Transverse colon (tissue), 4 donors: ENCODE measurements around the gene INMT. TPM values are rescaled to one million over a fixed set of nuclear protein-coding genes. Genes with fewer than 3 reads are reported as not detected.

Experiments used
- DNase-seq: peaks from one replicate; pipeline ENCODE4 v3.0.0-alpha.2; 2019
- H3K27ac ChIP-seq, 4 donors: fragments of 200-600 bp; sonication (generic); 2 replicates each; pipeline ENCODE4 v1.5.1; 2016 to 2018; ENCODE audit warnings: inconsistent platforms in 4 of 4
- H3K27me3 ChIP-seq: fragments of 200-600 bp; sonication (generic); 2 replicates; pipeline ENCODE4 v1.5.1; 2017; ENCODE audit warnings: inconsistent platforms
- H3K36me3 ChIP-seq, 4 donors: fragments of 200-600 bp; sonication (generic); 2 replicates each; pipeline ENCODE4 v1.5.1; 2017 to 2019; ENCODE audit warnings: inconsistent platforms in 4 of 4
- H3K4me1 ChIP-seq, 4 donors: fragments of 200-600 bp; sonication (generic); 2 replicates each; pipeline ENCODE4 v1.5.1; 2017 to 2020; ENCODE audit warnings: inconsistent platforms in 4 of 4
- H3K4me3 ChIP-seq, 4 donors: fragments of 200-600 bp; sonication (generic); 1 replicate in 1 of 4; 2 replicates in 3 of 4; pipeline versions ENCODE4 v1.5.1 to v1.6.1; 2017 to 2019; ENCODE audit warnings: inconsistent platforms in 4 of 4
- H3K9me3 ChIP-seq, 2 donors: fragments of 200-600 bp; sonication (generic); 2 replicates each; pipeline ENCODE4 v1.5.1; 2017 to 2019; ENCODE audit warnings: inconsistent platforms in 2 of 2
- EP300 ChIP-seq: sonication (generic); formaldehyde crosslinking; IDR thresholded peaks from one replicate; pipeline ENCODE4 v1.6.1; 2017; ENCODE audit warnings: antibody characterized with exemption, low read depth
- POLR2A ChIP-seq: fragments of 450-650 bp; IDR thresholded peaks from one replicate; pipeline ENCODE4 v1.6.1; 2016; ENCODE audit warnings: antibody characterized with exemption, mild to moderate bottlenecking, moderate library complexity
- POLR2AphosphoS5 ChIP-seq, 3 donors: sonication (generic); formaldehyde crosslinking; IDR thresholded peaks; one replicate each; pipeline ENCODE4 v1.6.1; 2016; ENCODE audit warnings: antibody characterized with exemption in 3 of 3
- WGBS, 2 donors: methylation state at CpG; one replicate each; pipeline ENCODE4 v1.1.5; 2018; ENCODE audit warnings: low coverage in 1 of 2; 5-methylcytosine and 5-hydroxymethylcytosine counted together
- in situ Hi-C, 4 donors: fragments of 200-750 bp; cut with MboI; loops; one replicate each; pipeline versions ENCODE4 v1.15.0 to v1.15.1; 2017; ENCODE audit warnings: low sequenced_read_pairs in 3 of 4, low pct_ligation_motif_present in 1 of 4, low pct_unique_long_range_greater_than_20kb in 1 of 4
- intact Hi-C: fragments of 100-400 bp; cut with DNase I; formaldehyde crosslinking; loops from one replicate; pipeline ENCODE4 v1.15.1; 2023; ENCODE audit warnings: low total_unique reads
- total RNA-seq, 4 donors: library from RNA; depleted of rRNA; stranded (reverse); fragments of >200 nt; gene quantifications; one replicate each; pipeline ENCODE4 v1.1.0, GENCODE V29; 2016
- TF ChIP-seq, protein P1 (sequence below), 5 experiments: fragments of 200-600 bp in 3 of 5; fragments of 450-650 bp in 2 of 5; sonication (generic) in 3 of 5; IDR thresholded peaks; 1 replicate in 2 of 5; 2 replicates in 3 of 5; pipeline ENCODE4 v1.5.1; 2016 to 2017; ENCODE audit warnings: antibody characterized with exemption in 5 of 5, inconsistent platforms in 3 of 5, mild to moderate bottlenecking in 2 of 5, moderate library complexity in 1 of 5

Gene INMT
- total RNA-seq: 10 to 100 TPM in 1 of 4 donors, 1 to 10 TPM in 3; 3.8 to 15.5 (median 8.7) TPM

DNA sequence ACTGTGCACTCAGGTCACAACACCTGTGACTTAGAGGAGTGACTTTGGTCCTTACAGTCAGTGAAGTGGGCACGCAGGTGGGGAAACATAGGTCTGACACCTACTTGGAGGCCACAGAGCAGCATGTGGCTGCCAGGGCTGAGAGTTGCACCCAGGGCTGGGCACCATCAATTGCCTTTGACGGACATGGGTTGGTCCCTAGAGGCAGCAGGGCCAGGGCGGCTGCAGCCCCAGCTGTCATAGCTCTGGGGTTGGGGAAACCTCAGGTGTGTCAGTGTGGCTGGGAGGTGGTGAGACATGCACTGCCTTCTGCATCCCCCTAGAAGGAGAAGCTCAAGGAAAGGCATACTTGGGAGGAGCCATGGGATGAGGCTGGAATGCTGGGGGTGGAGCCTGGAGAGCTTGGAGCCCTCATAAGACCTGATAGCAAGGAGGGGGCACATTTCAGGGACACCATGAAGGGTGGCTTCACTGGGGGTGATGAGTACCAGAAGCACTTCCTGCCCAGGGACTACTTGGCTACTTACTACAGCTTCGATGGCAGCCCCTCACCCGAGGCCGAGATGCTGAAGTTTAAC, at the start of gene INMT:
INMT (plus strand) TSS at position 440 of the 578 bp plus-strand sequence; CDS start at position 456, 16 bp downstream.
- in situ Hi-C loops (no loop called here), intact Hi-C loops (no loop called here)
- no peak for DNase-seq
- Histone ChIP-seq H3K9me3 (no peaks in the 10 kb centered on the region), H3K4me1 (peaks cover 16 to 37% (median 30%) of the 10 kb centered on the region in 4 donors), H3K4me3 (peak within 1 kb of the TSS in 2 of 4 donors; percentile 14), H3K27me3 (no peaks in the 10 kb centered on the region), H3K36me3 (no peaks in the 10 kb centered on the region), H3K27ac (peak within 1 kb of the TSS; percentile 75 to 83 (median 80))
- TF ChIP-seq, protein P1, sequence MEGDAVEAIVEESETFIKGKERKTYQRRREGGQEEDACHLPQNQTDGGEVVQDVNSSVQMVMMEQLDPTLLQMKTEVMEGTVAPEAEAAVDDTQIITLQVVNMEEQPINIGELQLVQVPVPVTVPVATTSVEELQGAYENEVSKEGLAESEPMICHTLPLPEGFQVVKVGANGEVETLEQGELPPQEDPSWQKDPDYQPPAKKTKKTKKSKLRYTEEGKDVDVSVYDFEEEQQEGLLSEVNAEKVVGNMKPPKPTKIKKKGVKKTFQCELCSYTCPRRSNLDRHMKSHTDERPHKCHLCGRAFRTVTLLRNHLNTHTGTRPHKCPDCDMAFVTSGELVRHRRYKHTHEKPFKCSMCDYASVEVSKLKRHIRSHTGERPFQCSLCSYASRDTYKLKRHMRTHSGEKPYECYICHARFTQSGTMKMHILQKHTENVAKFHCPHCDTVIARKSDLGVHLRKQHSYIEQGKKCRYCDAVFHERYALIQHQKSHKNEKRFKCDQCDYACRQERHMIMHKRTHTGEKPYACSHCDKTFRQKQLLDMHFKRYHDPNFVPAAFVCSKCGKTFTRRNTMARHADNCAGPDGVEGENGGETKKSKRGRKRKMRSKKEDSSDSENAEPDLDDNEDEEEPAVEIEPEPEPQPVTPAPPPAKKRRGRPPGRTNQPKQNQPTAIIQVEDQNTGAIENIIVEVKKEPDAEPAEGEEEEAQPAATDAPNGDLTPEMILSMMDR (IDR thresholded peaks at IDR 0.05): no peak
- TF ChIP-seq POLR2A (no peak), POLR2AphosphoS5 (IDR thresholded peaks at IDR 0.05) (peak in 1 of 3 donors; percentile 14)
- WGBS, 2 donors: 61% methylated on average over 6 of the region's 6 CpGs; no CpG with 5 or more reads in 1 of the 2 donors

DNA sequence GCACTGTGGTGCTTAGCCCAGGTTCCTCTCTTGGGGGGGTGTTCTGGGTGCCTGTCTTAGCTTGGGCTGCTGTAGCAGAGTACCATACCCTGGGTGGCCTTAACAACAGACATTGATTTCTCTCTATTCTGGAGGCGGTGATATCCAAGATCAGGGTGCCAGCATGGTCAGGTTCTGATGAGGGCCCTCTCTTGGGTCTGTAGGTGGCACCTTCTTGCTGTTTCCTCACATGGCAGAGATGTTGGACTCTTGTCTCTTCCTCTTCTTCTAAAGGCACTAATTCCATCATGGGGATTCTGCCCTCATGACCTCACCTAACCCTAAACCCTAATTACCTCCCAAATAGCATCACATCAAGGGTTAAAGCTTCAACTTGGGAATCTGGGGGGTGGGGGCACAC, 49.7 kb upstream of the INMT start:
- H3K4me3 ChIP-seq: no peak overlapping the region
- H3K36me3 ChIP-seq: no peaks in the 10 kb centered on the region
- in situ Hi-C loops: no loop called here
- DNase-seq: no peak
- H3K27me3 ChIP-seq: no peaks in the 10 kb centered on the region
- TF ChIP-seq POLR2A (no peak), EP300 (no peak), POLR2AphosphoS5 (IDR thresholded peaks at IDR 0.05) (no peak)
- TF ChIP-seq, protein P1 (IDR thresholded peaks at IDR 0.05): peak in 1 of 5 experiments; percentile 6
- no peak overlapping the region for H3K27ac ChIP-seq
- WGBS, 2 donors: 67% methylated on average over 1 of the region's 1 CpG; no CpG with 5 or more reads in 1 of the 2 donors
- intact Hi-C loops: no loop called here
- no peaks in the 10 kb centered on the region for H3K9me3 ChIP-seq
- H3K4me1 ChIP-seq: peaks cover 0 to 11% (median 8%) of the 10 kb centered on the region in 4 donors

GRCh38 chr7:30703756-30704155, 48.2 kb upstream of the INMT start:
- in situ Hi-C loops (no loop called here), intact Hi-C loops (no loop called here)
- Histone ChIP-seq H3K4me3 (no peak overlapping the region), H3K27ac (no peak overlapping the region), H3K36me3 (no peaks in the 10 kb centered on the region), H3K9me3 (no peaks in the 10 kb centered on the region), H3K4me1 (no peaks in the 10 kb centered on the region), H3K27me3 (no peaks in the 10 kb centered on the region)
- no peak for DNase-seq
- WGBS, 2 donors: 84 to 90% methylated on average over 2 to 4 of the region's 4 CpGs
- TF ChIP-seq POLR2AphosphoS5 (IDR thresholded peaks at IDR 0.05) (no peak), EP300 (no peak), POLR2A (no peak)
- TF ChIP-seq, protein P1 (IDR thresholded peaks at IDR 0.05): no peak

- no peak for TF ChIP-seq POLR2AphosphoS5 (IDR thresholded peaks at IDR 0.05)
- TF ChIP-seq, protein P1 (IDR thresholded peaks at IDR 0.05): no peak
- no peak for TF ChIP-seq EP300
- no peak for TF ChIP-seq POLR2A
Observed at GRCh38 chr7:30705008-30705407, 46.9 kb upstream of the INMT start.

More at GRCh38 chr7:30705008-30705407, 46.9 kb upstream of the INMT start:
- Histone ChIP-seq H3K27ac (no peak overlapping the region), H3K4me3 (no peak overlapping the region), H3K9me3 (no peaks in the 10 kb centered on the region), H3K36me3 (no peaks in the 10 kb centered on the region), H3K27me3 (no peaks in the 10 kb centered on the region), H3K4me1 (no peaks in the 10 kb centered on the region)
- intact Hi-C loops: no loop called here
- 86 to 100% methylated on average over 1 to 7 of the region's 8 CpGs for WGBS, 2 donors
- DNase-seq: no peak
- in situ Hi-C loops: no loop called here
